NT2/D1 (cell line): ENCODE data around the gene SCD5.

Experiments used
- SUZ12 ChIP-seq: IDR thresholded peaks from 2 replicates; pipeline ENCODE4 v1.6.1; 2011; ENCODE audit not compliant: insufficient read length, insufficient read depth; ENCODE audit errors: extremely low read depth
- YY1 ChIP-seq: IDR thresholded peaks from 2 replicates; pipeline ENCODE4 v1.6.1; 2011; ENCODE audit not compliant: insufficient read length, insufficient read depth
- ZNF274 ChIP-seq: IDR thresholded peaks from 2 replicates; pipeline ENCODE4 v1.6.1; 2011; ENCODE audit warnings: mild to moderate bottlenecking, low read depth, low read length

- TF ChIP-seq SUZ12, result no peak
- no peak for TF ChIP-seq YY1
- TF ChIP-seq ZNF274, result no peak
Observed at GRCh38 chr4:82774711-82775171, 23.9 kb downstream of the SCD5 start.
